Measurements from ENCODE around the gene PPP1R12A.
"Not testable (repeated sequence)": the region's sequence is repeated elsewhere in the genome, so short reads cannot be mapped to it uniquely, and the experiment has no call there.

PPP1R12A gene

DNA sequence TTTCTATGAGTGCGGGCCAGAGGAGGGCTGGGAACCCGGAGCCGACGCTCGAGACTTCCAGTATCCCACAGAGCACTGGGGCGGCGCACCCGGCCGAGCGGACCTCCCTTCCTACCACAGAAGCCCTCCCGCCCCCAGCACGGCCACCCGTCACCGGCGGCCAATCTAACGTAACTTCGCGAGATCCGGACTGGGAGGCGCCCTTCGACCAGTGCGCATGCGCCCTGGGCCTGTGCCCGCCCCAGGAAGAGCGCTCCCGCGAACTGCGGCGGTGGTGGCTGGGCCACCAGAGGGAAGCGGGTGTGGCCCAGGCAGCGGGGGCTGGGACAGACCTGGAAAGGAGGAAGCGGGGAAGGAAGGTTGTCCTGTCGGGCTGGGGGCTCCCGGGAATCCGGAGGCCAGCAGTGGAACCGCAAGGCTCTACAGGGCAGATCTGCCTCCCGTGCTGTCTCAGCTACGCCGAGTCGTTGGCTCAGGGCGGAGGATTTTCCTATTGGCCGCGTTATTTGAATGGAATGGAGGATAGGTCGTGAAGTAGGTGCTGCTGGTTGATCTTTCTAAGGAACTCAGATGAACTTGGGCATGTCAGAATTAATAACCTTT, at the start of gene PPP1R12A:
Gene PPP1R12A, minus strand, starts transcription at position 77 of the 603 bp plus-strand sequence. CDS start 166 bp downstream, outside the sequence.
- DNase-seq: peak; percentile 88

DNA sequence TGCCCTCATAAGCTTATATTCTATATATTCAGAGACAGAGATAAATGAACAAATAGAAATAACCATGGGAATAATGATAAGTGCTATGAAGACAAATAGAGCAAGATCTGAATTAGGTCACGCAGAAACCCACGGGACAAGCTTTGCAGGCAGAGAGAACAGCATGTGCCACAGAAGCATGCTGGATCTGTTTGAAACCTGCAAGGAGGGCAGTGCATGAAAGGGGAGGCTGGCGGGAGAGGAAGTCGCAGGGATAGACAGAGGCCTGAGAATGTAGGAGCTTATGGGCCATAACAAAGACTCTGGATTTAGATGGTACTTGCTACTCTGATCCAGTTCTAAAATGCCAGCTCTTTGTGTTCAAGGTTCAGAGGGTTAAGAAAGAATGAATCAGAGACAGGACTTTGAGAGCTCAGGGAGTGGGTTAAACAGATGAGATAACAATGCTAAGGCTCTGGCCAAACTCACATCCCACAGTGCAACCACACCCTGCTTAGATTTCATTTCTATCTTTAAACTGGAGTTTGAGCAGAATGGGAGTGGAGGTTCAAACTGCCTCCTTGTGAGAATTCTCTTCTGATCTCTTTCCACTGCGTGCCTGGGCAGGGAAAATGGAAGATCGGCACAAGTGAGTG, 49.2 kb upstream of the PPP1R12A start:
- DNase-seq: no peak

DNA sequence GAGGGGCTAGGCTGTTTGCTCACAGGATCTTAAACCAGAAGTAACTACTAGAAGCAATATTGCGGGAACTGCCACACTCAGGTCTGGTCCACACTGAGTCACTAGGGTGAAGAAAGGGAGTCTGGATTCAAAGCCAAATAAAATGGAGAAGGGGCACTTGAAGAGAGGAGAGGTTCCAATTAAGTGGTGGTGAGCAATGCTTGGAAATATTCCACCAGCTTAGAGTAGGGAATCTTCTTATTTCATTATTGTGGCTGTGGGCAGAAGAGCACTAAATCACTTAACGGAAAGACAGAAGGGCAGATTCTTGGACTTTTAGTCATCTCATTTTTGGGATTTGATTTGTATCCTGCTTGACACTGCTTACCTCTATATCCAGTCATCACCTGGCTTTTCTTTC, 48.6 kb upstream of the PPP1R12A start:
- no peak for DNase-seq

DNA sequence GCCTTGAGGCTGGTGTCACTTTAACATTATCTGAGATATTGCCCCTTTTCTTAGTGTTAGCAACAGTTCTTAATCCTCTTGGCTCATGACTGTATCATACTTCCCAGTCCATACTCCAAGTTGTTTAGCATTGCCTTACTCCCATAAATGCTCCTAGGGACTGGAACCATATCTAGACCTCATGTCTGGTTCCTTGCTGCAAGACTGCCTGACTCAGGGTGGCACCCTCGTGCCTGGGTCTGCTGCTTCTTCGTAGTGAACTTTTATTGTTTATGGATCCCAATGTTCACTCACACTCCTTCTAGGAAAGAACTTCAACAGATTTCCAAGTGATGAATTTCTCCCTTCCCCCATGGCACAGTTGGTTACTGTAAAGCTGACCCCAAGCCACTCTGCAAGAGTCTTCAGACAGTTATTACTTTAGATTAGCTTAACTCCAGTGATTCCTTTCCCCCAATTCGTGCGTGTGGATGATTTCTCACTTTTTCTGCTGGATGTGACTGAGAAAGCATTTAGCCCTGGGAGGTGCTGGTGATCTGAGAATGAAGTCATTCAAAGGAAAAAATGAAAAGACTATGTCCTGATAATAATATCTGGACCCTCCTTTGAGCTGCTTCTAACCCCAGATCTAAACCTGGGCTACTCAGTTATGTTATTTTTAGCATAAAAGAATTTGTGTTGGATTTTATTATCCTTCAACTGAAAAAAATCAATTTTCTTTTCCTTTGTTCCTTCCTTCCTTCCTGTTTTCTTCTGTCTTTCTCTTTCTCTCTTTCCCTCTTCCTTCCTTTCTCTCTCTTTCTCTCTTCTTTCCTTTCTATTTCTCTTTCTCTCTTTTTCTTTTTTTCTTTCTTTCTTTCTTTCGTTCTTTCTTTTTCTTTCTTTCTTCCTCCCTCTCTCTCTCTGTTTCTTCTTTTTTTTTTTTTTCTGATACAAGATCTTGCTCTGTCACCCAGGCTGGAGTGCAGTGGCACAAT, 47.5 kb upstream of the PPP1R12A start:
- DNase-seq: no peak

DNA sequence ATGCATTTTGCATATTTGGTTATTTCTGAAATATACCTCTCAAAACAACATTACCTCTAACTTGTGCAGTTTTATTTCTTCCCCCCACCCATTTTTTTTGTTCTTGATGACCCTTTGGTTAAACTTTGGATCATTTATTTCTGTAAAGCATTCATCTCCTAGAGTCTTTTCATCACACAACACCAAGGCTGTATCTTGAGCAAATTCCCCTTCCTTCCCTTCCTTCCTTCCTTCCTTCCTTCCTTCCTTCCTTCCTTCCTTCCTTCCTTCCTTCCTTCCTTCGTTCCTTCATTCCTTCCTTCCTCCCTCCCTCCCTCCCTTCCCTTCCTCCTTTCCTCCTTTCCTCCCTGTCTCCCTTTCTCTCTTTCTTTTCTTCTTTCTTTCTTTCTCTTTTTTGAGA, 43.8 kb upstream of the PPP1R12A start:
- no peak for DNase-seq

DNA sequence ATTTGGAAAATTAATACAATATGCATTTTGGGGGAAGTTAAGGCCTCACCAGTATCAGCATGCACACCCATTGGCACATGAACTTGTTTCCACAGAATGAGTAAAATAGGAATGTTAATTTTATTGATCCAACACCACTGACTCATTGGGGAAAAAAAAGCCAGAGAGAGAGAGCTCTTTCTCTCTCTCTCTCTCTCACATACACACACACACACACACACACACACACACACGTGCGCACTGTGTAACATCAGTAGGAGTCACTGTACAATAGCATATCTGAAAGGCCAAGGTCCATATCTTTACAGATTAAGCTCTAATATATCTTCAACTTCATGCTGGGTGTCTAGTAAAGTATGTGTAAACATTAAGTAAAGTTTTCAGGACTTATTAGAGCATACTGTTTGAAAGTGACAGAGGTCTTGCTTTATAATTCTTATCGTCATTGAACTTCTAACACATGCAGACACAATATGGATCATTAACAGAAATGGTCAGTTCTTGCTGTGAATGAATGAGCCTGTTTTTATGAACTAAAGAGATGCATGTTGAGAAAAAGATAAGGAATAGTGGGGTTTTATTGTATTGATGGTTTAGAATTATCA, 43.1 kb upstream of the PPP1R12A start:
- not testable (repeated sequence) for DNase-seq

DNA sequence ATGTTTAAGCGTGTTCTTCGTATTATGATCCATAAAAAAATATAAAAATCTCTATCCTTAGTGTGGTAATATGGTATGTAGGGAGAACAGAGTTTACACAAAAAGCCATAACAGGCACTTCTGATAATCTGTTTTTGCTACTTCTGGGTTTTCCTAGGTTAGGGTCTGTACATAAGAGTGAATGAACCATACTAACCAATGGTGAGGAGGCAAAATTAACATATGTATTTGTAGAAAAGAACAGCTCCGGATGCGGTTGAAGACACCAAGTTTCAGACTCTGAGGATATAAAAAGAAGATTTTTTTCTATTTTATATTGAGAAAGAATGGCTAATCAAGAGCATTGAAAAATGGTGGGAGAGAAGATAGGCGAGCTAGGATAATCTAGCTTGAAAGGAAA, 40.2 kb upstream of the PPP1R12A start:
- no peak for DNase-seq

DNA sequence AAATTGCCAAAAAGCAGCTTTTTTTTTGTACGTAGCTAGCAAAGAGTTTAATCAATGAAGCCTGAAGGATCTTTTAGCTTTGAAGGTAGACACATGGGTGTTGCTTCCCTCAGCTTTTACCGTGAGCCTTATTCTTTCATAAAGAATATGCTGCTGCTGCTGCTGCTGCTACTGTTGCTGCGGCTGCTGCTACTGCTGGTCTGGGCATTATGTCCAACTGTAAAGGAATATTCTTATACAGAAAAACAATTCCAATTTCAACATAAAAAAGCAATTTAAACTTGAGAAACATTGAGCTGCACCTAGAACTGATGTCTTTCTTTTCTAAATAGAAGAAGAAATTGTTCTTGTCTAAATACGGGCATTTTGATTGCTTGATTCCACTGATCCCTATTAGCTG, 38.9 kb upstream of the PPP1R12A start:
- DNase-seq: no peak

DNA sequence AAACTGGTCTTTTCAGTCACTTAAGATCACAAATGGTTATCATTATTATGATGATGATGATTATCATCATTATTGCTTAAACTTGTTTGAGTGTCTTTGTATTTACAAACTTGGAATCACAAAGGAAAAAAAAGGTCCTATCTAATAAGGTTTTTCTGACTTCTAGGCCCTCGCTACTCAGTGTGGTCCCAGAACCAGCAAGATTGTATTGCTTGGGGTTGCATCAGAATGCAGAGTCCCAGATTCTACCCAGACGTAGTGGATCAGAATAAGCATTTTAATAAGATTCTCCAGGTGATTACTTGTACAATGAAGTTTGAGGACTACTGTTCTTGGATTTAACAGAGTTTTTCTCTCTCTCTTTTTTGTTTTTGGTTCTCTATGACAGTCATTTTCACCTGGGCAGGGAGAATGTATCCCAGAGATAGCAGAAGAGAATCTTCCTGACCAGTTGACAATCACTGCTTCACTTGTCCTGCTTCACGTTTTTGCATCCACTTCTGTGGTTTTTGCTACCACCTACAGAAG, 29.3 kb upstream of the PPP1R12A start:
- DNase-seq: no peak

DNA sequence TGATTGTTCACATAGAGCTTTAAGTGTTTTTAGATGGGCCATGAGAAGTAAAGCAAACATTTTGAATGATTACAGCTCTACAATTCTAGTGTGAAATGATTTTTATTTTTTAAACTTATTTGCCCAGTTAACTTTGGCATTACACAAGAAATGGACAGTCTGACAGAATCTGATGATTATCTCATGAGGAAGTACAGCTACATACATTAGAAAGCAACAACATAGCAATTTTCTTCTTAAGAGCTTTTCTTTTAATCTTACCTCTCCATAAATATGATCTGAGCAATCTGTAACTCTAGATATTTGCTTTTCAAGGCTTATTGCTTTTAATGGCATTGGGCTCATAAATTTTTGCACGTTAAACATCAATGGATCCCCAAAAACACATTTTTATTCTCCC, 26.5 kb upstream of the PPP1R12A start:
- DNase-seq: no peak

DNA sequence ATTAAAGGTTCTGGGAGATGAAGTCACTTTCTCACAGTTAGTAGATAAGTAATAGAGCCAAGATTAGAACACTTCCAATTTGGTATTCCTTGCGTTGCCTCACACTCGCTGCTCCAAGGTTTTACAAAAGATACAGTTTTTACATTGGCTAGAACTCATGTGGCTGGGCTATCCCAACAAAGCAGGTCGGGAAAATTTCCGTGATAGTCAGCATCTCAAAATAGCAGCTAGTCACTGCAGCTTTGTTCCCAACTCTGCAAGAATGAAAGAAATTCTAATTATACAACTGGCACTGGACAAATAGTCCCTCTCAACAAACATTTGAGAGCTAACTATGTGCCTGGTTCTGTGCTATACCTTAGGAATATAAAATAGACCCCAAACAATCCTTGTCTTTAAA, 24.6 kb upstream of the PPP1R12A start:
- no peak for DNase-seq

DNA sequence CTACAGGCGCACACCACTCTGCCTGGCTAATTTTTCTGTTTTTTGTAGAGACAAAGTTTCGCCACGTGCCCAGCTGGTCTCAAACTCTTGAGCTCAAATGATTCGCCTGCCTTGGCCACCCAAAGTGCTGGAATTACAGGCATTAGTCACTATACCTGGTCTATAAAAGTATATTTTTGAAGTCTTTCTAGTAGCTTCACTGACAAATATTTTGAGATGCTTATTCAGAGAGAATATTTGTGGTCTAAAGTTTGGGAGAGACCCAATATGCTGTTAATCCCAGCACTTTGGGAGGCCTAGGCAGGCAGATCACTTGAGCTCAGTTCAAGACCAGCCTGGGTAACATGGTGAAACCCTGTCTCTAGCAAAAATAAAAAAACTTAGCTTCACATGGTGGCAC, 22.0 kb upstream of the PPP1R12A start:
- DNase-seq: no peak

DNA sequence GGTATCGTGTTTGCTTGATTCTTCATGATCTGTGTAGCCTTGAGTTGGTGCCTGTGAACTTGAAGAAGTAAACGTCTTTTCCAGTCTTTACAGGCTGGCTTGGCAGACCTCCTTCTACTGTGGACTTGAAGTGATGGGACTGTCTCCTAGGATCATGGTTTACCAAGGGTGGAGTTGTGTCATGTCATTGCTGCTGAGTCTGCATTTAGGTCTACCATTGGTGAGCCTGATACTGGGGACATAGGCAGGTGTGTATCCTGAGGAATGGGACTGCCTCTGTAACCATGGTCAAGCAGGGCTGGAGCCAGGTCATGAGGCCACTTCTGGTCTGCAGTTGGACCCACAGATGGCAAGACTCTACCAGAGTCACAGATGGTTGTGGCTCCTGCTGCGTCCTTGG, 20.7 kb upstream of the PPP1R12A start:
- DNase-seq: no peak

DNA sequence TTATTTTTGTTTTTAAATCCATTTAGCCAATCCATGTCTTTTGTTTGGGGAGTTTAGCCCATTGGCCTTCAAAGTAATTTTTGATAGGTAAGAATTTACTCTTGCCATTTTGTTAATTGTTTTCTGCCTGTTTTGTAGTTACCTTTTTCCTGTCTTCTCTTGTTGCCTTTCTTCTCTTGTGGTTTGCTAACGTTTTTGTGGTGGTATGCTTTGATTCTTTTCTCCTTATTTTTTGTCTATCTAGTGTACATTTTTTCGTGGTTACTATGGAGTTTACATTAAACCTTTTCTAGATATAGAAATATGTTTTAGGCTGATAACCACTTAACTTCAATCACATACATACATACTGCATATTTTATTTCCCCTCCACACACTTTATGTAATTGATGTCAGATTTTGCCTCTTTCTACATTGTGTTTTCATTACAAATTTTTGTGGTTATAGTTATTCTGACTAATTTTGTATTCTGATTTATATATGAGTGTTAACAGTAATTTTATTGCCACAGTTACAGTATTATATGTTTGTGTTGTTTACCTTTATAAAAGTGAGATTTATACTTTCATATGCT, 19.2 kb upstream of the PPP1R12A start:
- no peak for DNase-seq

DNA sequence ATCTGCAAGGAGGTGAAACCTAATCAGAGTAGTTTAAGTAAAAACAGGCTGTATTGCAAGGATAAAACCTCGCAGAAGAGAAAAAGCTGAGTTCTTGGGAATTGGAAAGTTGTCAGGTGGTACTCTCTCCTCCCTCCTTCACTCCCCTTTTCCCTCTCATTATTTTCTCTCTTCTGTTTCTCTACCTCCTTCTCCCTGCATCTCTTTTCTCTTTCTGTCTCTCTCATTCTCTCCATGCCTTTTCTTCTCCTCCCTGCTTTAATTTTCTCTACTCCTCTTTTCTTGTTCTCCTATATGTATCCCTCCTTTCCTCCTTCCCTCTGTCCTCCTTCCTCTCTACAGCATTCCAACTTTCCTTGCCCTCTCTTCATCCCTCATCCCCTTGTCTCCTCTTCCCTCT, 14.2 kb upstream of the PPP1R12A start:
- DNase-seq: no peak

DNA sequence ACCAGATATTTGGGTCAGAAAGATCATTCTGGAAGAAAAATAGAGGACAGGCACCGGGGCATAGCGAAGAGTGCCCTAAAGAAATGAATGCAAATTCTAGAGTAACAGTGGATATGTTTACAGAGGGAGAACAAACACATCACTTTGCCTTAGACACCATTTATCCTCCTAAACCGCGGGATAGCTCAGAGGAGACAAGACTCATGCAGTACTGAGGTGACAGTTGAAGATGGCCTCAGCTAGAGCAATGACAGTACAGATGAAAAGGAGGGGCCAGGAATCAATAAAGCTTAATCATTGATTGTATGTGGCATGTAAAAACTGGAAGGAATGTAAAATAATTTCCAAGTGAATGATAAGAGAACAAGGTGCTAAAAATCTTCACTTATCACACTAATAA, 10.5 kb upstream of the PPP1R12A start:
- DNase-seq: no peak

DNA sequence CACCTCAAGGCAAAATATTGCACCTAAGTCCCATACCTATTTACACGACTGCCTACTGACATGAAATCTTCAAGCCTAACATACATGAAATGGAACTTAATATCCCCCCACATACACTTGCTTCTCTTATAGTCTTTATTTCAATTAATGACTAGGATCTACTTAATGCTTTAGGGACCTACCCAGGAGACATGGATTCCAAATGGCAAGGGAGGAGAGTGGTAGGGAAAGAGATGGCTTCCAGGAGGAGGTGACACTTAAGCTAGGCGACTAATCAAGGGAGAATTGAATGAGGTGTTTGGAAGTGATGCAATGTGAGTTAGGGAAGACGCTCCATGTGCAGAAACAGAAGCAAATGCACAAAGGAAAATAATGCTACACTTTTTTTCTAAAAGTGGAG, 9.7 kb upstream of the PPP1R12A start:
- DNase-seq: no peak

DNA sequence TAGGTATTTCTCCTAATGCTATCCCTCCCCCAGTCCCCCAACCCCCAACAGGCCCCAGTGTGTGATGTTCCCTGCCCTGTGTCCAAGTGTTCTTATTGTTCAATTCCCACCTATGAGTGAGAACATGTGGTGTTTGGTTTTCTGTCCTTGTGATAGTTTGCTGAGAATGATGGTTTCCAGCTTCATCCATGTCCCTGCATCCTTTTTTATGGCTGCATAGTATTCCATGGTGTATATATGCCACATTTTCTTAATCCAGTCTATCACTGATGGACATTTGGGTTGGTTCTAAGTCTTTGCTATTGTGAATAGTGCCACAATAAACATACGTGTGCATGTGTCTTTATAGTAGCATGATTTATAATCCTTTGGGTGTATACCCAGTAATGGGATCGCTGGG, 7.9 kb upstream of the PPP1R12A start:
- not testable (repeated sequence) for DNase-seq

DNA sequence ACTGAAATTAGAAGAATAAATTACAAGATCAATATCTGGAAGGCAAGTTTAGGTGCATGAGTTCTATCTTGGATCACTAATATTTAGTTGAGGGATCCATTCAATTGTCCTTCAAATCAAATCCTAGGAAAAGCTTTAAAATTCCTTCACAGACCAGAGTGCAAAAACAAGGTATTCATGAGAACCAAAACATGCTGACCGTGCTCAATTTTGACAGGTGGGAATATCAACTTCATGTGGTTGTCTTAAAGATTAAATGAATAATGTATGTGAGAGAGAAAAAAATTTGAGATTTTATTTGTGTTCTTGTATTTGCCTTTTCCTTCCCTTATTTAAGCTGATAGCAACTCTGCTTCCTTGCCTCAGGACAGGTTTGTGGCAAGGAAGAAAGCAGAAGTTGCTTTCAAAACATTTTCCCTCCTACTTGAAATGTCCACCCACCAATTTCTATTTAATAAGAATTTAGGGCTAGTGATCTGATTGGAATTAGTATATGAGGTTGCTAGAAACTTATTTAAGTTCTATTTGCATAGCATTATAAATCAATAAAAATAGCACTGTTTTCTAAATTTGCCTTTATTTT, 4.9 kb upstream of the PPP1R12A start:
- DNase-seq: no peak

DNA sequence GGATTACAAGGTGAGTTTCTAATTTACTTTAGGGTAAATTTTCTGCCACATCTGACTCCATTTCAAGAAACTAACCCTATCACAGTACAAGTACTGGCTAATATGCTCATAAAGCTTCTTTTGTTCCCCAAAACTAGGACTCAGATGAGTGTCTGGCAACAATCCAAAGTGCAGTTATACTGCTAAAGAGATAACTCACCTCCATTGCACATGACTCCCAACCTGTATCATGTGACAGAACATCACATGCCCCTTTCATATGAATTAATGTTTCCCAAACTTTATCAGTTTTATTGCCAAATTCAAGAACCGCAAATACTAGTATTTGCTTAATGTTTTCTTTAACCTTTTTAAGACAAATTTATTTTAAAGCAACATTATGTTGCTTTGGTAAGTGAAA, 3.9 kb upstream of the PPP1R12A start:
- no peak for DNase-seq

DNA sequence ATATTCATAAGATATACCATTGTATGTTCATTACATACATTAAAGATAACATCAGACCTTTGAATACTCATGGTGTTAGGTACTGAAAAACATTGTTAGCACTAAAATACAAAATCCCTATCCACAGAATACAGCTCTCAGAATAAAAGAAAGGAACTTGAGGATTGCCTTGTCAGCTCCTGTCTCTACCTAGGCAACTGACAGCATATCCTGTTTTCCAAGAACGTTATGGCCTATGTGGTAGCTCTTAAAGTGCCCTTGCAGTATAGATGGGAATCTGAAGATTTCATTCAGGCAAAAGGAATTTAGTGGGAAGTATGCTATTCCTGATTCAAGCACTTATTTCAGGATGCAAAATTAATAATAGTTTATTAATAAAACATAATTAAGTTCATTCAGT, 1.8 kb upstream of the PPP1R12A start:
- no peak for DNase-seq

DNA sequence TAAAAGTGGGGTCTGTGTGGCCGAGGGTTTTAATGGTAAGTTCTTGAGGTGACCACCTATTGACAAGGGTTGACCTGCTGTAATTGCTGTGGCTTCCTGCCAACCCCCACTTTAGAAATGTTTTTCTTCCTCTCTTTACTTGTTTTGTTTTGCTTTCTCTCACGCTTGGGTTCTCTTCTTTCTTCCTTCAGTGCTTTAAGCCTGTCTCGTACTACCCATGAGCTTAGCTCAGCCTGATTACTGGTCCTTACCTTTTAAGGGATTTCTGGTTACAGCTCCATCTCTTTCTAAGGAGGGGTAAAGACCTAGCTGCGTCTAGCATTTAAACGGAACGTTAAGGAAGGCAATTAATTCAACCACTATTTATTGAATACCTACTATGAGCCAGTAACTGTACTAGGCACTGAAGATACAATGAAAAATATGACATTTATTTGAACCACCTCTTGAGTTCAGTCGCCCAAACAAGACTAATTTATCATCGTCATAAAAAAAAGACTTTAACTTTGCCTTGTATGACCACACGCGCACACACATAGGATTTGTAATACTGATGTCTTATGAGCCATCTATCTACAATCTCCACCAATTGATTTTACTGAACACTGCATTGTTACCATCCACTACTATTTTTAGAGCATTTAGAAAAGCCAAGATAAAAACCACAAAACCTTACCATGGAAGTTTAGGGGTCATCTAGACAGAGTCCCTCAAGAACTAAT, 888 bp upstream of the PPP1R12A start:
- no peak for DNase-seq

All from NCI-H1694 (cell line).